OCI-LY7 (cell line): ENCODE data around the gene PALD1.

Experiments
- CTCF ChIP-seq: fragments of 200-600 bp; sonication (generic); conservative IDR thresholded peaks from 2 replicates; pipeline ENCODE4 v1.5.1; 2014; ENCODE audit warnings: mild to moderate bottlenecking, antibody characterized with exemption, low read length, moderate library complexity, mixed read lengths
- EZH2phosphoT487 ChIP-seq: fragments of 200-600 bp; sonication (generic); IDR thresholded peaks from 2 replicates; pipeline ENCODE4 v1.6.1; 2018; ENCODE audit warnings: low read depth, borderline replicate concordance, mild to moderate bottlenecking, mixed run types, antibody characterized with exemption, low read length, moderate library complexity, mixed read lengths

DNA sequence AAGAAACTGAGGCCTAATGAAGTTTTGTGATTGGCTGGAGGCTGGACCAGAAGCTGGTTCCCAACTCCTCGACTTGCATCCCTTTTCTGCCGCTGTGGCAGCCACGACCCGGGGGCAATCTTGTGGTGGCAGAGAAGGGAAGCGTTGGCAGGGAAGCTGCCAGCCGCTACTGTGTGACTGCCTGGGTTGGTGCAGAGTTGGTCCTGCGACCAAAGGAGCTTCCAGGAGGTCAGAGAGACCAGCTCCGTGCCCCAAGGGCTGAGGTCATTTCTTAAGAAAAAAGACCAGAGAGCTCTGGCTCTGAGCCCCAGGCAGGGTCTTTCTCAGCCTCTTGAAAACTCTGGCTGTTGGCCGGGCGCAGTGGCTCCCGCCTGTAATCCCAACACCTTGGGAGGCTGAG lies 76.8 kb downstream of the PALD1 start:
- TF ChIP-seq CTCF = no peak
- TF ChIP-seq EZH2phosphoT487 = no peak
